Hypothalamus (tissue), 51 donors: ENCODE measurements around the gene RPL32.
"Not testable (repeated sequence)": the region's sequence is repeated elsewhere in the genome, so short reads cannot be mapped to it uniquely, and the experiment has no call there.

Experiments
- DNase-seq, 51 donors: peaks; one replicate each; lab custom pipeline; 2025; lab: John Stamatoyannopoulos, UW

Gene RPL32

GRCh38 chr3:12810013-12810780 lies 31.2 kb downstream of the RPL32 start:
- peak; percentile 37 to 97 (median 91) for DNase-seq

- DNase-seq: no peak
These were observed 31.9 kb downstream of the RPL32 start for GRCh38 chr3:12809435-12809834.

- no peak for DNase-seq
These were observed 32.4 kb downstream of the RPL32 start for GRCh38 chr3:12809001-12809400.

GRCh38 chr3:12808587-12808986 lies 32.8 kb downstream of the RPL32 start:
- no peak for DNase-seq

GRCh38 chr3:12807601-12808359 lies 33.6 kb downstream of the RPL32 start:
- DNase-seq: no peak

- DNase-seq: no peak
These were observed 34.3 kb downstream of the RPL32 start for GRCh38 chr3:12807066-12807465.

GRCh38 chr3:12803371-12803770 lies 38.0 kb downstream of the RPL32 start:
- no peak for DNase-seq

GRCh38 chr3:12799525-12800440 lies 41.6 kb downstream of the RPL32 start:
- DNase-seq: no peak

GRCh38 chr3:12798559-12799179 lies 42.7 kb downstream of the RPL32 start:
- DNase-seq: peak in 1 of 51 donors; percentile 28

GRCh38 chr3:12797892-12798558 lies 43.3 kb downstream of the RPL32 start:
- no peak for DNase-seq

- peak in 1 of 51 donors; percentile 28 for DNase-seq
These were observed 44.1 kb downstream of the RPL32 start for GRCh38 chr3:12797124-12797891.

GRCh38 chr3:12796171-12797123 lies 44.9 kb downstream of the RPL32 start, which contains the start of gene CAND2:
Gene CAND2, plus strand, starts transcription at chr3:12796680. Its CDS starts 41 bp downstream, at chr3:12796721.
- peak in 38 of 51 donors; percentile 18 to 76 (median 45) for DNase-seq

GRCh38 chr3:12793701-12794100 lies 47.7 kb downstream of the RPL32 start:
- no peak for DNase-seq

- DNase-seq: no peak
These were observed 49.9 kb downstream of the RPL32 start for GRCh38 chr3:12791430-12791829.

GRCh38 chr3:12787967-12788690 lies 53.2 kb downstream of the RPL32 start:
- not testable (repeated sequence) for DNase-seq

- peak in 19 of 51 donors; percentile 6 to 62 (median 27) for DNase-seq
These were observed 54.0 kb downstream of the RPL32 start for GRCh38 chr3:12787346-12787745.

GRCh38 chr3:12785096-12785495 lies 56.3 kb downstream of the RPL32 start:
- no peak for DNase-seq
